ENCODE results near the gene GPR179. TPM values are rescaled to one million over a fixed set of nuclear protein-coding genes. Genes with fewer than 3 reads are reported as not detected.

GPR179 gene
- total RNA-seq, 1 experiment from 2014 or later, result not detected

- Mint-ChIP-seq H3K36me3 (ENCODE audit: insufficient read depth in 1 of 3, low read depth in 3 of 3) (no peaks in the 10 kb centered on the region; a peak in 1 of 7 replicates), H3K4me1 (peaks cover 40 to 52% of the 10 kb centered on the region in 2 experiments), H3K9me3 (no peaks in the 10 kb centered on the region), H3K27ac (peak overlapping the region in 1 of 3 experiments; percentile 65; a peak in 1 of 7 replicates), H3K4me3 (peak overlapping the region; percentile 72 to 84), H3K27me3 (ENCODE audit: low read depth) (no peaks in the 10 kb centered on the region)
- no peak overlapping the region for H3K4ac ChIP-seq (ENCODE audit: low read depth, low read length)
- H2BK5ac ChIP-seq (ENCODE audit: insufficient read length, low read length), result no peak overlapping the region
- H3K18ac ChIP-seq (ENCODE audit: insufficient read length, low read depth, low read length), result no peak overlapping the region
- no peak overlapping the region for H3K27ac ChIP-seq (ENCODE audit: insufficient read length, low read depth, low read length)
- H2AFZ ChIP-seq (ENCODE audit: low read length), result no peak overlapping the region
- H4K91ac ChIP-seq (ENCODE audit: insufficient read length, low read depth, low read length), result no peak overlapping the region
- H4K8ac ChIP-seq (replicated peaks; ENCODE audit: insufficient read length, low read depth, low read length), result no peak overlapping the region
- H4K5ac ChIP-seq (ENCODE audit: insufficient read length, low read depth, low read length), result no peak overlapping the region
- H3K9me3 ChIP-seq (ENCODE audit: control insufficient read depth, low read depth, low read length), result no peaks in the 10 kb centered on the region
- no peak overlapping the region for H2BK120ac ChIP-seq (ENCODE audit: low read depth, low read length, poor library complexity, severe bottlenecking)
- H3K27me3 ChIP-seq (ENCODE audit: insufficient read depth, low read length), result no peaks in the 10 kb centered on the region
- no peak overlapping the region for H2BK15ac ChIP-seq (ENCODE audit: low read depth, low read length)
- TF ChIP-seq, protein P1, sequence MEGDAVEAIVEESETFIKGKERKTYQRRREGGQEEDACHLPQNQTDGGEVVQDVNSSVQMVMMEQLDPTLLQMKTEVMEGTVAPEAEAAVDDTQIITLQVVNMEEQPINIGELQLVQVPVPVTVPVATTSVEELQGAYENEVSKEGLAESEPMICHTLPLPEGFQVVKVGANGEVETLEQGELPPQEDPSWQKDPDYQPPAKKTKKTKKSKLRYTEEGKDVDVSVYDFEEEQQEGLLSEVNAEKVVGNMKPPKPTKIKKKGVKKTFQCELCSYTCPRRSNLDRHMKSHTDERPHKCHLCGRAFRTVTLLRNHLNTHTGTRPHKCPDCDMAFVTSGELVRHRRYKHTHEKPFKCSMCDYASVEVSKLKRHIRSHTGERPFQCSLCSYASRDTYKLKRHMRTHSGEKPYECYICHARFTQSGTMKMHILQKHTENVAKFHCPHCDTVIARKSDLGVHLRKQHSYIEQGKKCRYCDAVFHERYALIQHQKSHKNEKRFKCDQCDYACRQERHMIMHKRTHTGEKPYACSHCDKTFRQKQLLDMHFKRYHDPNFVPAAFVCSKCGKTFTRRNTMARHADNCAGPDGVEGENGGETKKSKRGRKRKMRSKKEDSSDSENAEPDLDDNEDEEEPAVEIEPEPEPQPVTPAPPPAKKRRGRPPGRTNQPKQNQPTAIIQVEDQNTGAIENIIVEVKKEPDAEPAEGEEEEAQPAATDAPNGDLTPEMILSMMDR (conservative IDR thresholded peaks at IDR 0.05), result no peak
- H2BK20ac ChIP-seq (ENCODE audit: low read depth, low read length, poor library complexity, severe bottlenecking), result no peak overlapping the region
- peak overlapping the region; percentile 81 for H3K4me2 ChIP-seq (ENCODE audit: insufficient read depth, insufficient read length, low read length)
- H4K20me1 ChIP-seq (ENCODE audit: control insufficient read depth, insufficient read depth, insufficient read length), result no peaks in the 10 kb centered on the region
- H3T11ph ChIP-seq (ENCODE audit: low read length), result no peak overlapping the region
- WGBS (ENCODE audit: extremely low coverage, insufficient read length, low lambda C conversion rate), result no CpG with 5 or more reads among the region's 72 CpGs
- peaks cover 3% of the 10 kb centered on the region for H3K79me1 ChIP-seq (ENCODE audit: insufficient read depth, low read depth, low read length, poor library complexity, severe bottlenecking)
- peaks cover 8% of the 10 kb centered on the region for H3K23me2 ChIP-seq (ENCODE audit: insufficient read length, low read depth, low read length, poor library complexity, severe bottlenecking)
- peak overlapping the region; percentile 45 for H3K14ac ChIP-seq (ENCODE audit: insufficient read depth, low read length)
- peaks cover 7% of the 10 kb centered on the region; the same call in 1 of the 2 replicates for H3K4me1 ChIP-seq (ENCODE audit: insufficient read depth, low read length)
- peak overlapping the region; percentile 47 for H3K9ac ChIP-seq (ENCODE audit: extremely low read depth, insufficient read length, low read length)
- H2AK5ac ChIP-seq (ENCODE audit: insufficient read length, low read length), result no peak overlapping the region
- peak; percentile 61 for DNase-seq
- no peak overlapping the region for H2BK12ac ChIP-seq (ENCODE audit: insufficient read length, low read depth, low read length)
- H3K79me2 ChIP-seq (ENCODE audit: insufficient read depth, low read length), result peaks cover 7% of the 10 kb centered on the region; the same call in 1 of the 2 replicates
- no peak overlapping the region for H3K56ac ChIP-seq (ENCODE audit: insufficient read length, low read depth, low read length)
- H3K23ac ChIP-seq (ENCODE audit: insufficient read length, low read depth, low read length), result no peak overlapping the region
Observed at GRCh38 chr17:38352245-38353085, 8.7 kb upstream of the GPR179 start.
